ENCODE measurements around the gene EME1. TPM values are rescaled to one million over a fixed set of nuclear protein-coding genes. Genes with fewer than 3 reads are reported as not detected.

EME1 gene
- total and polyA plus RNA-seq, 2 of the 13 experiments (the other 11 are each of a cell fraction or from before 2014, with no cell fraction given) = 20.7 to 24.6 TPM

DNA sequence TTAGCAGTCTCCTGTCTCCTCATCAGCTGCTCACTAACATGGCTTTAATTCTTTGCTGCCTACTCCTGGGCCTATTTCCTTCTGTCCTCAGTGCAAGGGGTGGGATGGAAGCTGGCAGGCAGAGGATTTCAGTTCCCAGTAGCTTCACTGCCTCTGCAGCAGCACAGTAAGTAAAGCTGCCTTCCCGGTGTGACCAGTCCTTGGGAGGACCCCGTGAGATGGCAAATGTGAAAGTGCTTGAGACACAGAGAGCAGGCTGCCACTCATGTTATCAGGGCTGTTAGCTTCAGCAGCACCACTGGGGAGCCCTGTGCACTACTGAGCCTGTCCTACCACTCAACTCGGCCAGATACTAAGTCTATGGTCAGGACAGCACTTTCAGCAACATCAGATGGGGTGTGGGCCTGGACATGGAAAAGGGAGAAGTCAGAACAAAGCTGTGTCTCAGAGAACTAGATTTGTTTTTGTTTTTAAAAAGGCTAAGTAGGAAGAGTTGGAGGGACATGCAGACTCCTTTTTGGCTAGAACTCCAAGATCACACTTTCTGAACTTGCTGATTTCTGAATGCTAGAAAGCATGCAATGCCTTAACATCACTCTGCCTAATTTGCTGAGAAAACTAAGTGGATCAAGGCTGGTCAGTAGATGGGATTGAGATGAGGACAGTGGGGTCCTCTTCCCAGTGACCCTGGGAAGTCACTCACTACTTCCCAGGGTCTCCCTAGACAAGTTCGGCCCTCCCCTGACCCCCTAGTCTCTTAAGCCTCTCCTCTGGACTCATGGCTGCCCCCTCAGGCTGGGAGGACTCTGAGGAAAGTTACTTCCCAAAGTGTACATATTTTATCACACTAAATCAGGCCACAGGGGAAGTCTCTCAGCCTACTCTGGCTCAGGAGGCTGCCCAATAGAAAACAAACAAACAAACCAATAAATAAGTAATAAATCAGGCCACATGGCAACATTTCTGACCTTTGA lies 54.1 kb downstream of the EME1 start (continued):
- TF ChIP-seq SMARCC2 (IDR thresholded peaks at IDR 0.05) (no peak), NFE2L2 (IDR thresholded peaks at IDR 0.05; ENCODE audit: low read length) (no peak), NR3C1 (CRISPR knock-in tag; IDR thresholded peaks at IDR 0.05) (no peak), DNMT1 (CRISPR knock-in tag; IDR thresholded peaks at IDR 0.05) (no peak), ZNF749 (CRISPR knock-in tag; IDR thresholded peaks at IDR 0.05; ENCODE audit: borderline replicate concordance) (no peak), SIX4 (CRISPR knock-in tag; IDR thresholded peaks at IDR 0.05) (no peak), MEIS2 (CRISPR knock-in tag; IDR thresholded peaks at IDR 0.05) (no peak), CENPX (CRISPR knock-in tag; IDR thresholded peaks at IDR 0.05) (no peak), ZNF441 (CRISPR knock-in tag; IDR thresholded peaks at IDR 0.05; ENCODE audit: borderline replicate concordance) (no peak)
- TF ChIP-seq, protein P1, sequence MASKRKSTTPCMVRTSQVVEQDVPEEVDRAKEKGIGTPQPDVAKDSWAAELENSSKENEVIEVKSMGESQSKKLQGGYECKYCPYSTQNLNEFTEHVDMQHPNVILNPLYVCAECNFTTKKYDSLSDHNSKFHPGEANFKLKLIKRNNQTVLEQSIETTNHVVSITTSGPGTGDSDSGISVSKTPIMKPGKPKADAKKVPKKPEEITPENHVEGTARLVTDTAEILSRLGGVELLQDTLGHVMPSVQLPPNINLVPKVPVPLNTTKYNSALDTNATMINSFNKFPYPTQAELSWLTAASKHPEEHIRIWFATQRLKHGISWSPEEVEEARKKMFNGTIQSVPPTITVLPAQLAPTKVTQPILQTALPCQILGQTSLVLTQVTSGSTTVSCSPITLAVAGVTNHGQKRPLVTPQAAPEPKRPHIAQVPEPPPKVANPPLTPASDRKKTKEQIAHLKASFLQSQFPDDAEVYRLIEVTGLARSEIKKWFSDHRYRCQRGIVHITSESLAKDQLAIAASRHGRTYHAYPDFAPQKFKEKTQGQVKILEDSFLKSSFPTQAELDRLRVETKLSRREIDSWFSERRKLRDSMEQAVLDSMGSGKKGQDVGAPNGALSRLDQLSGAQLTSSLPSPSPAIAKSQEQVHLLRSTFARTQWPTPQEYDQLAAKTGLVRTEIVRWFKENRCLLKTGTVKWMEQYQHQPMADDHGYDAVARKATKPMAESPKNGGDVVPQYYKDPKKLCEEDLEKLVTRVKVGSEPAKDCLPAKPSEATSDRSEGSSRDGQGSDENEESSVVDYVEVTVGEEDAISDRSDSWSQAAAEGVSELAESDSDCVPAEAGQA (IDR thresholded peaks at IDR 0.05; ENCODE audit: low read depth) = no peak
- TF ChIP-seq, protein P1 (CRISPR knock-in tag; IDR thresholded peaks at IDR 0.05; ENCODE audit: borderline replicate concordance) = no peak
- TF ChIP-seq, protein P2, sequence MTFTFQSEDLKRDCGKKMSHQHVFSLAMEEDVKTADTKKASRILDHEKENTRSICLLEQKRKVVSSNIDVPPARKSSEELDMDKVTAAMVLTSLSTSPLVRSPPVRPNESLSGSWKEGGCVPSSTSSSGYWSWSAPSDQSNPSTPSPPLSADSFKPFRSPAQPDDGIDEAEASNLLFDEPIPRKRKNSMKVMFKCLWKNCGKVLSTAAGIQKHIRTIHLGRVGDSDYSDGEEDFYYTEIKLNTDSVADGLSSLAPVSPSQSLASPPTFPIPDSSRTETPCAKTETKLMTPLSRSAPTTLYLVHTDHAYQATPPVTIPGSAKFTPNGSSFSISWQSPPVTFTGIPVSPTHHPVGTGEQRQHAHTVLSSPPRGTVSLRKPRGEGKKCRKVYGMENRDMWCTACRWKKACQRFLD (CRISPR knock-in tag; IDR thresholded peaks at IDR 0.05; ENCODE audit: borderline replicate concordance) = no peak
- TF ChIP-seq, protein P3, sequence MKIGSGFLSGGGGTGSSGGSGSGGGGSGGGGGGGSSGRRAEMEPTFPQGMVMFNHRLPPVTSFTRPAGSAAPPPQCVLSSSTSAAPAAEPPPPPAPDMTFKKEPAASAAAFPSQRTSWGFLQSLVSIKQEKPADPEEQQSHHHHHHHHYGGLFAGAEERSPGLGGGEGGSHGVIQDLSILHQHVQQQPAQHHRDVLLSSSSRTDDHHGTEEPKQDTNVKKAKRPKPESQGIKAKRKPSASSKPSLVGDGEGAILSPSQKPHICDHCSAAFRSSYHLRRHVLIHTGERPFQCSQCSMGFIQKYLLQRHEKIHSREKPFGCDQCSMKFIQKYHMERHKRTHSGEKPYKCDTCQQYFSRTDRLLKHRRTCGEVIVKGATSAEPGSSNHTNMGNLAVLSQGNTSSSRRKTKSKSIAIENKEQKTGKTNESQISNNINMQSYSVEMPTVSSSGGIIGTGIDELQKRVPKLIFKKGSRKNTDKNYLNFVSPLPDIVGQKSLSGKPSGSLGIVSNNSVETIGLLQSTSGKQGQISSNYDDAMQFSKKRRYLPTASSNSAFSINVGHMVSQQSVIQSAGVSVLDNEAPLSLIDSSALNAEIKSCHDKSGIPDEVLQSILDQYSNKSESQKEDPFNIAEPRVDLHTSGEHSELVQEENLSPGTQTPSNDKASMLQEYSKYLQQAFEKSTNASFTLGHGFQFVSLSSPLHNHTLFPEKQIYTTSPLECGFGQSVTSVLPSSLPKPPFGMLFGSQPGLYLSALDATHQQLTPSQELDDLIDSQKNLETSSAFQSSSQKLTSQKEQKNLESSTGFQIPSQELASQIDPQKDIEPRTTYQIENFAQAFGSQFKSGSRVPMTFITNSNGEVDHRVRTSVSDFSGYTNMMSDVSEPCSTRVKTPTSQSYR (CRISPR knock-in tag; IDR thresholded peaks at IDR 0.05; ENCODE audit: borderline replicate concordance) = no peak
- TF ChIP-seq, protein P4, sequence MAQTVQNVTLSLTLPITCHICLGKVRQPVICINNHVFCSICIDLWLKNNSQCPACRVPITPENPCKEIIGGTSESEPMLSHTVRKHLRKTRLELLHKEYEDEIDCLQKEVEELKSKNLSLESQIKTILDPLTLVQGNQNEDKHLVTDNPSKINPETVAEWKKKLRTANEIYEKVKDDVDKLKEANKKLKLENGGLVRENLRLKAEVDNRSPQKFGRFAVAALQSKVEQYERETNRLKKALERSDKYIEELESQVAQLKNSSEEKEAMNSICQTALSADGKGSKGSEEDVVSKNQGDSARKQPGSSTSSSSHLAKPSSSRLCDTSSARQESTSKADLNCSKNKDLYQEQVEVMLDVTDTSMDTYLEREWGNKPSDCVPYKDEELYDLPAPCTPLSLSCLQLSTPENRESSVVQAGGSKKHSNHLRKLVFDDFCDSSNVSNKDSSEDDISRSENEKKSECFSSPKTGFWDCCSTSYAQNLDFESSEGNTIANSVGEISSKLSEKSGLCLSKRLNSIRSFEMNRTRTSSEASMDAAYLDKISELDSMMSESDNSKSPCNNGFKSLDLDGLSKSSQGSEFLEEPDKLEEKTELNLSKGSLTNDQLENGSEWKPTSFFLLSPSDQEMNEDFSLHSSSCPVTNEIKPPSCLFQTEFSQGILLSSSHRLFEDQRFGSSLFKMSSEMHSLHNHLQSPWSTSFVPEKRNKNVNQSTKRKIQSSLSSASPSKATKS (CRISPR knock-in tag; IDR thresholded peaks at IDR 0.05) = no peak
- TF ChIP-seq, protein P5, sequence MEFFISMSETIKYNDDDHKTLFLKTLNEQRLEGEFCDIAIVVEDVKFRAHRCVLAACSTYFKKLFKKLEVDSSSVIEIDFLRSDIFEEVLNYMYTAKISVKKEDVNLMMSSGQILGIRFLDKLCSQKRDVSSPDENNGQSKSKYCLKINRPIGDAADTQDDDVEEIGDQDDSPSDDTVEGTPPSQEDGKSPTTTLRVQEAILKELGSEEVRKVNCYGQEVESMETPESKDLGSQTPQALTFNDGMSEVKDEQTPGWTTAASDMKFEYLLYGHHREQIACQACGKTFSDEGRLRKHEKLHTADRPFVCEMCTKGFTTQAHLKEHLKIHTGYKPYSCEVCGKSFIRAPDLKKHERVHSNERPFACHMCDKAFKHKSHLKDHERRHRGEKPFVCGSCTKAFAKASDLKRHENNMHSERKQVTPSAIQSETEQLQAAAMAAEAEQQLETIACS (CRISPR knock-in tag; IDR thresholded peaks at IDR 0.05) = no peak
